GM21390 (cell line): Measurements from ENCODE around the gene AFMID.
"Not testable (repeated sequence)": the region's sequence is repeated elsewhere in the genome, so short reads cannot be mapped to it uniquely, and the experiment has no call there.

Experiments
- ATAC-seq: cut with Tn5 transposase; IDR thresholded peaks from one replicate; pipeline ENCODE4 v1.9.1; 2021; ENCODE audit not compliant: unreplicated experiment

The AFMID gene

GRCh38 chr17:78252701-78253635 lies 65.8 kb downstream of the AFMID start:
- no peak for ATAC-seq

GRCh38 chr17:78253636-78253945 lies 66.4 kb downstream of the AFMID start:
- not testable (repeated sequence) for ATAC-seq

GRCh38 chr17:78253946-78254672 lies 66.9 kb downstream of the AFMID start:
- no peak for ATAC-seq

GRCh38 chr17:78255029-78255656 lies 68.0 kb downstream of the AFMID start:
- no peak for ATAC-seq

GRCh38 chr17:78255953-78256706 lies 69.0 kb downstream of the AFMID start:
- ATAC-seq = no peak

GRCh38 chr17:78256707-78257591 lies 69.8 kb downstream of the AFMID start:
- ATAC-seq = no peak
